GM12874 (cell line): ENCODE measurements around the gene RNF19B.

Experiments used
- TF ChIP-seq, protein P1 (sequence below): IDR thresholded peaks from 2 replicates; pipeline ENCODE4 v1.5.1; 2011; ENCODE audit warnings: low read depth, mild to moderate bottlenecking, control low read depth, low read length, moderate library complexity; ENCODE audit not compliant: insufficient read depth

RNF19B gene

GRCh38 chr1:32907435-32907834 lies 57.2 kb downstream of the RNF19B start:
- TF ChIP-seq, protein P1, sequence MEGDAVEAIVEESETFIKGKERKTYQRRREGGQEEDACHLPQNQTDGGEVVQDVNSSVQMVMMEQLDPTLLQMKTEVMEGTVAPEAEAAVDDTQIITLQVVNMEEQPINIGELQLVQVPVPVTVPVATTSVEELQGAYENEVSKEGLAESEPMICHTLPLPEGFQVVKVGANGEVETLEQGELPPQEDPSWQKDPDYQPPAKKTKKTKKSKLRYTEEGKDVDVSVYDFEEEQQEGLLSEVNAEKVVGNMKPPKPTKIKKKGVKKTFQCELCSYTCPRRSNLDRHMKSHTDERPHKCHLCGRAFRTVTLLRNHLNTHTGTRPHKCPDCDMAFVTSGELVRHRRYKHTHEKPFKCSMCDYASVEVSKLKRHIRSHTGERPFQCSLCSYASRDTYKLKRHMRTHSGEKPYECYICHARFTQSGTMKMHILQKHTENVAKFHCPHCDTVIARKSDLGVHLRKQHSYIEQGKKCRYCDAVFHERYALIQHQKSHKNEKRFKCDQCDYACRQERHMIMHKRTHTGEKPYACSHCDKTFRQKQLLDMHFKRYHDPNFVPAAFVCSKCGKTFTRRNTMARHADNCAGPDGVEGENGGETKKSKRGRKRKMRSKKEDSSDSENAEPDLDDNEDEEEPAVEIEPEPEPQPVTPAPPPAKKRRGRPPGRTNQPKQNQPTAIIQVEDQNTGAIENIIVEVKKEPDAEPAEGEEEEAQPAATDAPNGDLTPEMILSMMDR: no peak

DNA sequence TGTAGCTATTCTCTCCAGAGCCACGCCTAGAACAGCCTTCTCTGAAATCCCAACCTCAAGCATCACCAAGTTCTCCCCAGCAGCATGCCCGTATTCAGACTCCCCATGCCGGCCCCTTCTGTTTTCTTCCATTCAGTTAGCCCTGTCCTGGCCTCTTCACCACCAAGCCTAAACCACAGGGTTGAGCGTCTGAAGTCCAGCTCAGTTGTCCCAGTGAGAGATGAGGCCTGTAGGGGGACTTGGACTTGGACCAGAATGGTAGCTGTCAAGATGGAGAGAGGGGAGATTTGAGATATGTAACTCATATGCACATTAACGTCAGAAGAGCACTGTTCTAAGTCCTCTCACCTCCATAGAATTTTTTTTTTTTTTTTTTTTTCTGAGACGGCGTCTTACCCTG lies 58.0 kb downstream of the RNF19B start:
- TF ChIP-seq, protein P1: no peak

GRCh38 chr1:32904797-32905196 lies 59.8 kb downstream of the RNF19B start:
- TF ChIP-seq, protein P1: no peak

DNA sequence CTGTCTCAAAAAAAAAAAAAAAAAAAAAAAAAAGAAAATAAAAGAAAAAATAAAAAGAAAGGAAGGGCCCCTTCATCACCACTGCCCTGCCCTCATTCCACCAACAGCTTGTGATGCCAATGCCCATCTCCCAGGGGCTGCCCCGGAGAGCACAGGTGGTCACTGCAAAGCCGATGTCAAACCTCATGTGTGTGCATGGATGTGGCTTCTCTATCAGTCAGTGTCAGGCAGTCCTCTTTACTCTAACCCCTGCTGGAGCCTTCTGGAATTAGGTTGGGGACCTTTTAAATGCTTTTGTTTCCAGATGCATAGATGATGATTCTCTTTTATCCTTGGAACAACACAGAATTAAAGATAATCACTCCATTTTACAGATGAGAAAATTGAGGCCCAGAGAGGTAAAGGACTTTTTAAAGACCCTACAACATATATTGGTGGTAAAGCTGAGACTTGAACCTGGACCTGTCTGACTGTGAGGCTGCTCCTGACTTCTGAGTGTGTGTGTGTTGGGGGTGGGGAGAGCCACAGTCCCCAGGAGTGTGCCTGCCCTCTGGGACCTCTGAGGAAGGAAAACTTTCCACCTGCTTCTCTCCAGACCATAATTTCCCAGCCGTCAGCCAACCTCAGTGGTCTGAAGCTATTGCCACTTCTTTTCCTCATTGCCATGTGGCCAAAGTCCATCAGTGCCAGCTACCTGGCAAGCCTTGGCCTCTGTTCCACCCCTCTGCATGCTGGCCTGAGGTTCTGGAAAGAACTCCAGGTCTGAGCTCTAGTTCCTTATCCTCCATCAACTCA lies 60.4 kb downstream of the RNF19B start:
- TF ChIP-seq, protein P1: no peak

- TF ChIP-seq, protein P1: no peak
Measured at GRCh38 chr1:32902535-32902920, 62.1 kb downstream of the RNF19B start.

DNA sequence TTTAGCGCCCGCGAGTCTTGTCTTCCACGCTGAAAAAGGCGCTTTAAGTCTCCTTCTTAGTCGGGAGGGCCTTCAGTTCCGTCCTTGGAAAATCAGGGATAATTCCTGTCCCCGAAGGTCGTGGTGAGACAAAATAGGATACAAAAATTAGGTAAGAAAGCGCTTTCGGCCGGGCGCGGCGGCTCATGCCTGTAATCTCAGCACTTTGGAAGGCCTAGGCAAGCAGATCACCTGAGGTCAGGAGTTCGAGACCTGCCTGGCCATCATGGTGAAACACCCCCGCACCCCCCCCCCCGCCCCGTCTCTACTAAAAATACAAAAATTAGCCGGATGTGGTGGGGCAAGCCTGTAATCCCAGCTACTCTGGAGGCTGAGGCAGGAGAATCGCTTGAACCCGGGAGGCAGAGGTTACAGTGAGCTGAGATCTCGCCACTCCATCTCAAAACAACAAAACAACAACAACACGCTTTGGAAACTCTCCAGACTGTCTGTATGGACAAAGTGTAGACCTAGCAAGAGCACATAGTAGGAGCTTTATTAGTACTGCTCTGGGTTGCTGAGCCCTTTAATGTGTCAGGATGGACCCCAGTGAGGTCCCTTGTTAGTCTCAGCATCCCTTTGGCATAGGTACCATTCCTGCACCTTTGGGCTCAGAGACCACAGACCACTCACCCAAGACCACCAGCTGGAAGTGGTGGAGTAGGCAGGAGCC lies 62.6 kb downstream of the RNF19B start:
- TF ChIP-seq, protein P1: no peak

DNA sequence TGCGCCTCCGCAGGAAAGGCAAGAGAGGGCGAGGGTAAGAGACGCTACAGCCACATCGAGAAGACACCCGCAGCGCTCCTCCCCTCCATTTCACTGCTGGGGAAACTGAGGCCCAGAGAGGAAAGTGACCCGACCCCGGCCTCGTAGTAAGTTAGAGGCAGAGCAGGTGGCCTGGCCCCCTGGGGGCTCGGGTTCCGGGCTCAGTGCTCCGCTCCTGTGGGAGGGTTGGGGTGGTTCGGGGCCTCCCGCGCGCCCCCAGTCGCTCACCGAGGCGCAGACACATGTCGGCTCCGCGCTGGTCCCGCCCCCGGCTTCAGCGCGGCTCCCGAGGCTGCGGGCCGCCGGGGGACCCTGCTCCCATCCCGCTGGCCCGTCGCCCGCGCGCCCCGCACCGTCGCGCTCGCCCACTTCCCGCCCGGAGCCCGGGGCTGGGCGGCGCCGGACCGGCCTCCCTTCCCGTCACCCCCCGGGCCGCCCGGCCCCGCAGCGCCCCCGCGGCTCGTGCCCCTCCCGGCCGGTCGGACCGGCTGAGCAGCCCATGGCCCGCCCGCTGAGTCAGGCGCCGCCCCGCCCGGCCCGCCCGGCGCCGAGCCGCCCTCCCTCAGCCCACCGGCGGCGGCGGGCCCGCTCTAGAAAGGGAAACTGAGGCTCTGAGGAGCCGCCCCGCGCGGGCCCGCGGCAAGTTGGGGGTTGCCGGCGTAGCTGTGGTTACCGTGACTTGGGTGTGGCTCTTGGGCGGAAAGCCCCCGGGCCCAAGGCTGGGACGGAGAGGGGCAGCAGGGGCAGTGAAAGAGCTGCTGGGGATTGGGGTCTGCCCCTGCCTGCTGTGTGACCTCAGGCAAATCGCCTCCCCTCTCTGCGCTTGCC lies 63.4 kb downstream of the RNF19B start, which contains the start of gene TMEM54:
TMEM54 (minus strand) TSS at position 434 of the 867 bp plus-strand sequence; CDS start at position 283, 151 bp downstream.
- TF ChIP-seq, protein P1: no peak
